ENCODE data around the gene CRLF2. TPM values are rescaled to one million over a fixed set of nuclear protein-coding genes. Genes with fewer than 3 reads are reported as not detected.

Gene CRLF2
- 0.73 to 1.2 TPM (median 1.0 TPM) in 5 replicates for total RNA-seq (2022; extraction: Qiagen RNA extraction; ENCODE audit: low read depth)

GRCh38 chrX:1212532-1212931, at the start of gene CRLF2:
CRLF2 (minus strand) TSS chrX:1212649; CDS start chrX:1212634, 15 bp downstream.

Other genes with a start within 250 kb of the CRLF2 start
- 3.2 to 5.4 TPM (median 3.7 TPM) in 5 replicates for gene CSF2RA, start 56.2 kb upstream of the CRLF2 start, total RNA-seq (2022; extraction: Qiagen RNA extraction; ENCODE audit: low read depth)
- gene IL3RA, start 124.1 kb upstream of the CRLF2 start, total RNA-seq (2022; extraction: Qiagen RNA extraction; ENCODE audit: low read depth) = 0.18 to 0.95 TPM (median 0.26 TPM) in 5 replicates
- 390 to 502 TPM (median 463 TPM) in 5 replicates for gene SLC25A6, start 179.5 kb upstream of the CRLF2 start, total RNA-seq (2022; extraction: Qiagen RNA extraction; ENCODE audit: low read depth)
- 15.4 to 20.3 TPM (median 19.0 TPM) in 5 replicates for gene ASMTL, start 240.3 kb upstream of the CRLF2 start, total RNA-seq (2022; extraction: Qiagen RNA extraction; ENCODE audit: low read depth)